OCI-LY1 (cell line): ENCODE data around the gene STXBP2.

ENCODE experiments used
- H2AFZ ChIP-seq: fragments of 200-600 bp; sonication (generic), shearing (Covaris generic); 2 replicates; pipeline ENCODE4 v1.6.0; 2014; ENCODE audit warnings: antibody characterized with exemption, mild to moderate bottlenecking, low read length
- H3F3A ChIP-seq: fragments of 200-600 bp; sonication (generic), shearing (Covaris generic); 2 replicates; pipeline ENCODE4 v1.6.0; 2014; ENCODE audit warnings: mild to moderate bottlenecking, antibody characterized with exemption, low read length, moderate library complexity; ENCODE audit not compliant: insufficient read depth
- H3K27ac ChIP-seq: fragments of 200-600 bp; sonication (generic); 2 replicates; pipeline ENCODE4 v1.5.1; 2014; ENCODE audit warnings: low read length, mixed run types, mild to moderate bottlenecking, low read depth; ENCODE audit not compliant: poor library complexity, severe bottlenecking
- H3K27me3 ChIP-seq: fragments of 200-600 bp; sonication (generic); 2 replicates; pipeline ENCODE4 v1.6.0; 2014; ENCODE audit warnings: antibody characterized with exemption, mild to moderate bottlenecking, low read length, moderate library complexity; ENCODE audit not compliant: insufficient read depth
- H3K36me3 ChIP-seq: fragments of 200-600 bp; sonication (generic); 2 replicates; pipeline ENCODE4 v1.6.1; 2014; ENCODE audit warnings: mild to moderate bottlenecking, antibody characterized with exemption, low read length, moderate library complexity, mixed read lengths; ENCODE audit not compliant: insufficient read depth
- H3K4me1 ChIP-seq: fragments of 200-600 bp; sonication (generic); 2 replicates; pipeline ENCODE4 v1.5.1; 2014; ENCODE audit warnings: mild to moderate bottlenecking, low read length, moderate library complexity; ENCODE audit not compliant: insufficient read depth, severe bottlenecking
- H3K4me2 ChIP-seq: fragments of 200-600 bp; sonication (generic), shearing (Covaris generic); 2 replicates; pipeline ENCODE4 v1.6.1; 2014; ENCODE audit warnings: low read length
- H3K4me3 ChIP-seq: fragments of 200-600 bp; sonication (generic); 2 replicates; pipeline ENCODE4 v1.5.1; 2014; ENCODE audit warnings: low read length, low read depth, mild to moderate bottlenecking, mixed read lengths; ENCODE audit not compliant: poor library complexity, severe bottlenecking
- H3K79me2 ChIP-seq: fragments of 200-600 bp; shearing (Covaris generic); 2 replicates; pipeline ENCODE4 v1.6.1; 2016; ENCODE audit warnings: mixed run types, low read length, mixed read lengths; ENCODE audit not compliant: insufficient read depth
- H3K9ac ChIP-seq: fragments of 200-600 bp; sonication (generic), shearing (Covaris generic); 2 replicates; pipeline ENCODE4 v1.6.1; 2014; ENCODE audit warnings: mild to moderate bottlenecking, low read length, mixed read lengths
- H3K9me2 ChIP-seq: fragments of 200-600 bp; sonication (generic), shearing (Covaris generic); 2 replicates; pipeline ENCODE4 v1.6.1; 2014; ENCODE audit warnings: low read depth, mild to moderate bottlenecking, low read length, mixed read lengths
- H3K9me3 ChIP-seq: fragments of 200-600 bp; shearing (Covaris generic); 2 replicates; pipeline ENCODE4 v1.6.1; 2014; ENCODE audit warnings: low read length, mixed read lengths
- H4K20me1 ChIP-seq: fragments of 200-600 bp; sonication (generic), shearing (Covaris generic); 2 replicates; pipeline ENCODE4 v1.6.0; 2016; ENCODE audit warnings: mild to moderate bottlenecking, low read length; ENCODE audit not compliant: insufficient read depth
- CTCF ChIP-seq: fragments of 200-600 bp; sonication (generic), shearing (Covaris generic); IDR thresholded peaks from 2 replicates; pipeline ENCODE4 v1.5.1; 2017; ENCODE audit warnings: mild to moderate bottlenecking, antibody characterized with exemption, low read length, moderate library complexity, mixed read lengths
- EZH2 ChIP-seq: fragments of 200-600 bp; sonication (generic), shearing (Covaris generic); IDR thresholded peaks from 2 replicates; pipeline ENCODE4 v1.8.0; 2017; ENCODE audit warnings: borderline replicate concordance, mixed run types, mild to moderate bottlenecking, antibody characterized with exemption, low read length, moderate library complexity, mixed read lengths

STXBP2 gene

DNA sequence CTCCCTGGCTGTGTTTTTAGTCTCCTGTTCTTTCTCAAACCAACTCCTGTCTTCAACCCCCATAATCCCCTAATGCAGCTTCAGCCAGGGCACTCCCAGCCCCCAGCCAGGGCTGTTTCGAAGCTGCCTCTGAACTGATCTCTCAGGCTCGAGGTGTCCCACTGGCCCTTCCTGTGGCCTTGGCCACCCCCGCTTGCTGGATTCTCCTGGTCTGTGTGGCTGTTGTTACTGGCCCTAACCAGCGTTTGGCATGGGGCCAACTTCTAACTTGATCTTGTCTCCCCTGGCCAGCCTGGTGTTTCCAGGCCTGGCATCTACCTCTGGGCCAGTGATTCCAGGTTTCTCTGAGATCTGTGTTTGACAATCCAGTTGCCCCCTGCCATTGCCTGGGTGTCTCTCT, 18.6 kb upstream of the STXBP2 start:
- Histone ChIP-seq H3K4me2 (no peak overlapping the region), H3F3A (no peaks in the 10 kb centered on the region), H3K4me3 (no peak overlapping the region), H4K20me1 (no peaks in the 10 kb centered on the region), H2AFZ (no peak overlapping the region), H3K4me1 (no peaks in the 10 kb centered on the region), H3K9me3 (no peaks in the 10 kb centered on the region), H3K27me3 (no peaks in the 10 kb centered on the region), H3K9me2 (no peaks in the 10 kb centered on the region), H3K9ac (no peak overlapping the region), H3K27ac (no peak overlapping the region), H3K36me3 (peaks cover 41% of the 10 kb centered on the region; the same call in 1 of the 2 replicates), H3K79me2 (no peaks in the 10 kb centered on the region)
- TF ChIP-seq EZH2: no peak
- no peak for TF ChIP-seq CTCF

DNA sequence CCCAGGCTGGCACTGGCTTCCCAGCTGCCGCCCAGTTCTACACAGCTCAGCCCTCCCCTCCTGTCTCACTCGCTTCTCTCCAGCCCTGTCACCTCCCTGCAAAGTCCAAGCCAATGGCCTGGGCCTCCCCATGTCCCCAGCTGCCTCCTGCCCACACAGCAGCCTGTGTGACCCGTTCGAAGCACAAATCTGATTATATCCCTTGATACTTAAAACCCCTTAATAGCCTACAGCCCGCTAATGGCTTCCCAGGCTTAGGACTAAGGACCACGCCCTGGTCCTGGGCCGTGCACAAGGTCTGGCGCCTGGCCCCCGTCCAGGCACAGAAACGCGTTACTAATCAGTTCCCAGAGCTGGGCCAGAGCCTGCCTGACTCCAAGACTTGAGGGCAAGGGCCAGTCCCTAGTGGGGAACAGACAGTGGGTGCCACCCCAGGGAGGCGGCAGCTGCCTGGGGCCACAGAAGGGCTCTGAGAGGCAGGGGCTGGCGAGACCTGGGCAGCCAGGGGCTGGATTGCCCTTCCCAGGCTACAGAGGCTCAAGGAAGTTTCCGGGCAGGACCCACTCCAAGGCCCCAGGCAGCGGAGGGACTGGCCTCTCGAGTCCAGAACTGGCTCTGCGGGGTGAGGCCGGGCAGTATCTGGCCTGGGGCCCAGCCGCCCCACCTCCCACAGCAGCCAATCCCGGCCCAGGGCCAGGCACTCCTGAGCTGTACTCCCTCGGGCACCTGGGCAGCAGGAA, 18.0 kb upstream of the STXBP2 start:
- no peak overlapping the region for H3K9ac ChIP-seq
- H3K79me2 ChIP-seq: no peaks in the 10 kb centered on the region

GRCh38 chr19:7619671-7620441, 17.1 kb upstream of the STXBP2 start:
- Histone ChIP-seq H3K9me3 (no peaks in the 10 kb centered on the region), H3K79me2 (no peaks in the 10 kb centered on the region), H3K27me3 (no peaks in the 10 kb centered on the region), H3F3A (no peaks in the 10 kb centered on the region), H3K4me1 (no peaks in the 10 kb centered on the region), H4K20me1 (no peaks in the 10 kb centered on the region), H3K9me2 (no peaks in the 10 kb centered on the region), H2AFZ (no peak overlapping the region), H3K36me3 (peaks cover 41% of the 10 kb centered on the region; the same call in 1 of the 2 replicates), H3K9ac (no peak overlapping the region), H3K4me2 (no peak overlapping the region), H3K4me3 (no peak overlapping the region), H3K27ac (no peak overlapping the region)
- no peak for TF ChIP-seq EZH2
- no peak for TF ChIP-seq CTCF

More for the DNA sequence above, 18.0 kb upstream of the STXBP2 start:
- Histone ChIP-seq H3K9me2 (no peaks in the 10 kb centered on the region), H3K27ac (no peak overlapping the region), H4K20me1 (no peaks in the 10 kb centered on the region), H3K27me3 (no peaks in the 10 kb centered on the region), H3K4me3 (no peak overlapping the region), H3K9me3 (no peaks in the 10 kb centered on the region), H3K4me2 (no peak overlapping the region), H3K4me1 (no peaks in the 10 kb centered on the region), H3K36me3 (peaks cover 41% of the 10 kb centered on the region; the same call in 1 of the 2 replicates), H3F3A (no peaks in the 10 kb centered on the region), H2AFZ (no peak overlapping the region)
- TF ChIP-seq EZH2 (no peak), CTCF (no peak)
